ENCODE data around the gene NSMCE3. TPM values are rescaled to one million over a fixed set of nuclear protein-coding genes. Genes with fewer than 3 reads are reported as not detected.
A peak's percentile ranks its signal among the peaks of the same experiment; 100 is the strongest.

NSMCE3 gene
- total and polyA plus RNA-seq, 5 donors from 2014 or later = 32.3 to 43.0 (median 37.6) TPM

DNA sequence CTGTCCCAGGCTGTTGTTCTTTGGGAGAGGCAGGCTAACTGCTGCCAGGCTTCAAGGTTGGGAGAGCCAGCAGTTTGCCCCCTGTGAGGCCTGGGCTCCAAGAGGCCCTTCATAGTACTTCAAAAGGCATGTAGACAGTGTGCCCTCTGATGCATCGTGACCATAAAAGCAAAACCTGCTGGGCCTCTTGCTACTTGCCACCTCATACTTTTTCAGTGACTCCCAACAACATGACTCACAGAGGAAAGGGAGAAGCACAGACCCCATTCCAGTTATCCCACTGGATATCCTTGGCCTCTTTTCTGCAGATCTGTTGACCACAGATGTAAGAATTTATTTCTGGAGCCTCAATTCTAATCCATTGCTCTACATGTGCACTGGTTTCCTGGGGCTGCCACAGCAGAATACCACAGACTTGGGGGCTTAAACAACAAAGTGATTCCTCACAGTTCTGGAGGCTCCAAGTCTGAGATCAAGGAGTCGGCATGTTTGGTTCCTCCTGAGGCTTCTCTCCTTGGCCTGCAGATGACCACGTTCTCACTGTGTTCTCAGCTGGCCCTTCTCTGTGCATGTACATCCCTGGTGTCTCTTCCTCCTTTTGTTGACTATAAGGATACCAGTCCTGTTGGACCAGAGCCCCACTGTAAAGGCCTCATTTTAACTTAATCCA is 8.9 kb upstream of the NSMCE3 start:
- no peaks in the 10 kb centered on the region for H3K4me1 ChIP-seq (ENCODE audit: control insufficient read depth, insufficient read depth, low read length, poor library complexity, severe bottlenecking)
- H3K4me3 ChIP-seq (ENCODE audit: low read depth, low read length) = no peak overlapping the region
- Mint-ChIP-seq H3K27me3 (peaks cover 18% of the 10 kb centered on the region), H3K27ac (peak overlapping the region in 1 of 3 donors; percentile 1), H3K9me3 (peaks cover 0 to 3% (median 0%) of the 10 kb centered on the region in 7 donors), H3K4me1 (no peaks in the 10 kb centered on the region), H3K4me3 (no peak overlapping the region), H3K36me3 (peaks cover 3% of the 10 kb centered on the region)
- peaks cover 0 to 2% of the 10 kb centered on the region in 2 experiments for H3K9me3 ChIP-seq (ENCODE audit: control insufficient read depth in 2 of 2, low read length in 2 of 2)
- ATAC-seq (ENCODE audit: low read depth in 2 of 2) (no peak), DNase-seq (no peak)
- H3K27me3 ChIP-seq (ENCODE audit: control insufficient read depth, insufficient read depth, low read length) = peaks cover 2% of the 10 kb centered on the region
- H3K27ac ChIP-seq (ENCODE audit: insufficient read depth, low read length, poor library complexity, severe bottlenecking) = no peak overlapping the region
- H3K36me3 ChIP-seq (ENCODE audit: control insufficient read depth, insufficient read depth, low read length) = no peaks in the 10 kb centered on the region

DNA sequence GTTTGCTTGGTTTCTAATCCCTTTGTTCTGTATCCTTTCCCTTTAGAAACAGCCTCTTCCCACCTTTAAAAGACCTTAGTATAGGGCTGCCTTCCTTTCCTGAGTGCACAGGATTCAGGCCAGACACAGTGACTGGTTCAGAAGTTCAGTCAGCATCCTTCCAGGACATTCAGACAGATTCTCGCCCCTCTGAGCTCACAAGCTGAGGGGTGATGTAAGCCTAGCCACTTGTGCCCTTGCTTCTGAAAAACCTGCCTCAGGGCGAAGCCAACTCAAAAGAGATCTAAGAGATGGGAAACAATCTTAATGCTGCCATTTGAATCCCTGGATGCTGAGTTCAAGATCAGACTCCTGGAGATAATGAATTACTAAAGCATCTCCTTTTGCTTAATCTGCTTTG is 6.7 kb upstream of the NSMCE3 start:
- no peaks in the 10 kb centered on the region for H3K27me3 ChIP-seq (ENCODE audit: control insufficient read depth, insufficient read depth, low read length)
- no peaks in the 10 kb centered on the region for H3K9me3 ChIP-seq (ENCODE audit: control insufficient read depth in 2 of 2, low read length in 2 of 2)
- Mint-ChIP-seq H3K27me3 (peaks cover 4% of the 10 kb centered on the region), H3K27ac (no peak overlapping the region), H3K36me3 (peaks cover 3% of the 10 kb centered on the region), H3K4me3 (no peak overlapping the region), H3K4me1 (peaks cover 0 to 2% (median 0%) of the 10 kb centered on the region in 4 donors), H3K9me3 (peaks cover 0 to 3% (median 0%) of the 10 kb centered on the region in 7 donors)
- ATAC-seq (ENCODE audit: low read depth in 2 of 2) (no peak), DNase-seq (no peak)
- H3K36me3 ChIP-seq (ENCODE audit: control insufficient read depth, insufficient read depth, low read length) = no peaks in the 10 kb centered on the region
- no peak overlapping the region for H3K4me3 ChIP-seq (ENCODE audit: low read depth, low read length)
- no peaks in the 10 kb centered on the region for H3K4me1 ChIP-seq (ENCODE audit: control insufficient read depth, insufficient read depth, low read length, poor library complexity, severe bottlenecking)
- H3K27ac ChIP-seq (ENCODE audit: insufficient read depth, low read length, poor library complexity, severe bottlenecking) = no peak overlapping the region

DNA sequence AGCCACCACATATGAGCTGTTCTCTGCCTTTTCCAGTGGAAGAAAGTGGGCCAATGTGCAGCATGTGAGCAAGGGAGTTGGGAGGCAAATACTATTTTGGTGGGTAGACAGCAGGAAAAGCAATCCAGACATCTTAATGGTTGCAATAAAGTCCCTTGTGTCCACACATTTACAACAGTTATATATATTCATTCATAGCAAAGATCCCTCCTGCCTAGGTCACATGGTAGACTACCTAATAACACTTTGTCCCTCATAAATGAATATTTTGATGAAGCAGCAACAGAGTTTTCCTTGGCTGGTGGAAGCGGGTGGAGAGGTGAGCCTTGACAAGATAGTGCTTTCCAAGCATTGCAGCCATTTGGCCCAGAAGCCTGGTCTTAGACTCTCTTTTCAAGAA is 6.2 kb upstream of the NSMCE3 start:
- ATAC-seq (ENCODE audit: low read depth in 2 of 2) = no peak
- Mint-ChIP-seq H3K9me3 (peaks cover 0 to 3% (median 0%) of the 10 kb centered on the region in 7 donors), H3K27ac (no peak overlapping the region), H3K4me3 (no peak overlapping the region), H3K36me3 (peaks cover 3% of the 10 kb centered on the region), H3K27me3 (no peaks in the 10 kb centered on the region), H3K4me1 (peaks cover 0 to 2% (median under 1%) of the 10 kb centered on the region in 4 donors)
- H3K4me1 ChIP-seq (ENCODE audit: control insufficient read depth, insufficient read depth, low read length, poor library complexity, severe bottlenecking) = peaks cover 1% of the 10 kb centered on the region
- H3K36me3 ChIP-seq (ENCODE audit: control insufficient read depth, insufficient read depth, low read length) = no peaks in the 10 kb centered on the region
- H3K27me3 ChIP-seq (ENCODE audit: control insufficient read depth, insufficient read depth, low read length) = no peaks in the 10 kb centered on the region
- no peaks in the 10 kb centered on the region for H3K9me3 ChIP-seq (ENCODE audit: control insufficient read depth in 2 of 2, low read length in 2 of 2)
- no peak overlapping the region for H3K4me3 ChIP-seq (ENCODE audit: low read depth, low read length)
- H3K27ac ChIP-seq (ENCODE audit: insufficient read depth, low read length, poor library complexity, severe bottlenecking) = no peak overlapping the region
- DNase-seq = no peak

DNA sequence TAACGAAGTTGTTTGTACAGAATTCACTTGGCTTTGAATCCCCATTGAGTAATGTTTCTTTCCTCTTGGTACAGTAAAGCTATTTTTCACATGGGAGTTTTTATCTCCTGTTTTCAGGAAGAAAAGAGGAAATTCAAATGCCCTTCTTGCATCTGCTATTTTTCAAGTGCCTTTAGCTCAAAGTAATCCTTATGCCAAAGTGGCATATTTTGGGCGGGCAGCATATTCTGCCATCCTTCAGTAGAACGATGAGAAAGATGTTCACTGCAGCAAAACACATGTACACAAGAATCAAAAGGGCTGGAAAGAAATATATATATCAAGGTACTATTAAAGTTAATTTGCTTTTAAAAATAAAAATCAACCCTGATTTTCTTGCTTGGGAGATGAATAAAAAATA is 5.3 kb upstream of the NSMCE3 start:
- H3K27ac Mint-ChIP-seq = peak overlapping the region in 1 of 3 donors; percentile 44
- Histone ChIP-seq H3K9me3 (ENCODE audit: control insufficient read depth in 2 of 2, low read length in 2 of 2) (no peaks in the 10 kb centered on the region), H3K4me1 (ENCODE audit: control insufficient read depth, insufficient read depth, low read length, poor library complexity, severe bottlenecking) (peaks cover 10% of the 10 kb centered on the region), H3K36me3 (ENCODE audit: control insufficient read depth, insufficient read depth, low read length) (no peaks in the 10 kb centered on the region), H3K27me3 (ENCODE audit: control insufficient read depth, insufficient read depth, low read length) (no peaks in the 10 kb centered on the region), H3K27ac (ENCODE audit: insufficient read depth, low read length, poor library complexity, severe bottlenecking) (no peak overlapping the region), H3K4me3 (ENCODE audit: low read depth, low read length) (no peak overlapping the region)
- DNase-seq (no peak), ATAC-seq (ENCODE audit: low read depth in 2 of 2) (no peak)
- H3K4me1 Mint-ChIP-seq = peaks cover 2 to 9% (median 8%) of the 10 kb centered on the region in 4 donors
- no peak overlapping the region for H3K4me3 Mint-ChIP-seq
- peaks cover 0 to 2% (median 0%) of the 10 kb centered on the region in 7 donors for H3K9me3 Mint-ChIP-seq
- peaks cover under 1% of the 10 kb centered on the region for H3K27me3 Mint-ChIP-seq
- peaks cover 3% of the 10 kb centered on the region for H3K36me3 Mint-ChIP-seq

DNA sequence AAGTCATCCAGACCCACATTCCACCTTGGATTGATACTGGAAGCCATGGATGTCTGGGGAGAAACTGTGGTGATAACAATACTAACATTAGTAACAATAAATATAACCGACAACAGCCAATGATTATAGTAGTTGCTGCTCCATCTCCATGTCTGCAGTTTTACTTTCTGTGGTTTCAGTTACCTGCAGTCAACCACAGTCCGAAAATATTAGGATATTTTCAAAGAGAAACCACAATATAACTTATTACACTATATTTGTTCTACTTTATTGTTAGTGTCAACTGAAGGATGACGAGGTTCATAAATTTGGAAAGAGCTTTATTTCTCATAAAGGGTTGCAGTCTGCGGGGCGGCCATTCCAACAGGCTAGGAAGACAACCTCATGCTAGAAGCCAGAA is 2.6 kb upstream of the NSMCE3 start:
- Mint-ChIP-seq H3K27me3 (peaks cover 4% of the 10 kb centered on the region), H3K36me3 (peaks cover 3% of the 10 kb centered on the region), H3K4me1 (peaks cover 16 to 31% (median 25%) of the 10 kb centered on the region in 4 donors), H3K4me3 (peak overlapping the region in 1 of 4 donors; percentile 64), H3K9me3 (no peaks in the 10 kb centered on the region), H3K27ac (peak overlapping the region; percentile 59 to 99 (median 85))
- no peak for DNase-seq
- Histone ChIP-seq H3K9me3 (ENCODE audit: control insufficient read depth in 2 of 2, low read length in 2 of 2) (no peaks in the 10 kb centered on the region), H3K27me3 (ENCODE audit: control insufficient read depth, insufficient read depth, low read length) (no peaks in the 10 kb centered on the region), H3K27ac (ENCODE audit: insufficient read depth, low read length, poor library complexity, severe bottlenecking) (no peak overlapping the region), H3K36me3 (ENCODE audit: control insufficient read depth, insufficient read depth, low read length) (no peaks in the 10 kb centered on the region), H3K4me3 (ENCODE audit: low read depth, low read length) (no peak overlapping the region), H3K4me1 (ENCODE audit: control insufficient read depth, insufficient read depth, low read length, poor library complexity, severe bottlenecking) (peaks cover 32% of the 10 kb centered on the region)
- no peak for ATAC-seq (ENCODE audit: low read depth in 2 of 2)

DNA sequence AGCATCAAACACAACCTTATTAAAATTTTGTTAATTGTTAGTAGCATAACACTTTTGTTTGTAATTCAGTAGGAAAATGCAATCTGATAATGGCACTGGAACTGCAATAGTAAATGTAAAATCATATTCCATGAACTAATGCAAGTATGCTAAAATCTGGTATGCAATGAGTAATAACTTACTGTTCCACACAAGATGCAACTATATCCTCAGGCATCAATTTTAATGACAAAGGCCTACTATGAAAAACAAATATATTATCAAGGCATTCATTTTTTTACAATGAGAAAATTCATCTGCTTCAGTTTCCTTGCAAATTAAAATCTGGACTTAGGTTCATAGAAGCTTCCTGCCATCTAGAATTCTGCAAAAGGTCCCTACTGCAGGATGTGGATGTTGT is 1.4 kb upstream of the NSMCE3 start:
- H3K4me1 Mint-ChIP-seq = peaks cover 26 to 43% (median 37%) of the 10 kb centered on the region in 4 donors
- H3K27ac ChIP-seq (ENCODE audit: insufficient read depth, low read length, poor library complexity, severe bottlenecking) = peak overlapping the region; percentile 98
- H3K36me3 ChIP-seq (ENCODE audit: control insufficient read depth, insufficient read depth, low read length) = no peaks in the 10 kb centered on the region
- H3K9me3 Mint-ChIP-seq = no peaks in the 10 kb centered on the region
- H3K4me1 ChIP-seq (ENCODE audit: control insufficient read depth, insufficient read depth, low read length, poor library complexity, severe bottlenecking) = peaks cover 40% of the 10 kb centered on the region
- peaks cover 4% of the 10 kb centered on the region for H3K27me3 Mint-ChIP-seq
- H3K36me3 Mint-ChIP-seq = peaks cover 5% of the 10 kb centered on the region
- H3K4me3 ChIP-seq (ENCODE audit: low read depth, low read length) = peak overlapping the region; percentile 98
- no peaks in the 10 kb centered on the region for H3K27me3 ChIP-seq (ENCODE audit: control insufficient read depth, insufficient read depth, low read length)
- no peaks in the 10 kb centered on the region for H3K9me3 ChIP-seq (ENCODE audit: control insufficient read depth in 2 of 2, low read length in 2 of 2)
- no peak for ATAC-seq (ENCODE audit: low read depth in 2 of 2)
- peak overlapping the region; percentile 98 to 100 (median 99) for H3K27ac Mint-ChIP-seq
- no peak for DNase-seq
- H3K4me3 Mint-ChIP-seq = peak overlapping the region; percentile 93 to 98 (median 94)

DNA sequence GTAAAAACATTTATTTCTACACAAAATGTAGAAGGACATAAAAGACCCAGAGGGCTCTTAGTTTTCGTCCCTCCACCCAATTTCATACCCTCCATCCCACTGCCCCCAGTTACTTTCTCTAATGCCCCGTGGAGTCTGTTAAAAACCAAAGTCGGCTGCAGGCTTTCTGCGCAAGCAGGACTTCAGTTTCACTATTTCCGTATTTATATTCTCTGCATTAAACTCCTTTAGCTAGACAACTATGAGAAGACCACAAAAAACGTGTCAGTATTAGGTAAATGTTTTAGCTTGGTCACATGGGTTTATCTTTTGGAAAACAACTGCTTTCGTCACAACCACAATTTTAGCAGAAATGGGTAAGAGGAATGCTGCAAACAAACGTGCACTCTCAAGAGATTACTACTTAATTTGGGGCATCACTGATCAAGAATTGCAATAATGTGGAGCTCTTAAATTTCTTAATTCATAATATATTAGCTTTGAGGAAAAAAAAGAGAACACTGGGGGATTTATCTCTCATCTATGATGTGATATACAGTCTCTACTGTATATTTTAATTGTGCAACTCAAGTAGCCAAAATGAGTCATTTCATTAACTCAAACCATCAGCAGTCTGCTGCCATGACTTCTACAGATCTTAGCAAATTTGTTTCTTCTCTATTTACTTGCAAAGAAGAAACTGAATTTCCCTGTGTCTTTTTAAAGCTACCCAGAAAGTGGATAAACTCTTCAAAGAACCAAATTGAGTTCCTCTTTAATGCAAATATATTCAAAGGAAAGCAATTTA is 740 bp upstream of the NSMCE3 start:
- no peaks in the 10 kb centered on the region for H3K36me3 ChIP-seq (ENCODE audit: control insufficient read depth, insufficient read depth, low read length)
- peak overlapping the region; percentile 98 for H3K4me3 ChIP-seq (ENCODE audit: low read depth, low read length)
- H3K9me3 Mint-ChIP-seq = no peaks in the 10 kb centered on the region
- peak overlapping the region; percentile 98 for H3K27ac ChIP-seq (ENCODE audit: insufficient read depth, low read length, poor library complexity, severe bottlenecking)
- H3K4me3 Mint-ChIP-seq = peak overlapping the region; percentile 93 to 98 (median 94)
- peaks cover 6% of the 10 kb centered on the region for H3K36me3 Mint-ChIP-seq
- no peaks in the 10 kb centered on the region for H3K9me3 ChIP-seq (ENCODE audit: control insufficient read depth in 2 of 2, low read length in 2 of 2)
- ATAC-seq (ENCODE audit: low read depth in 2 of 2) (peak; percentile 37 to 49), DNase-seq (peak in 2 of 3 donors; percentile 70 to 80)
- H3K4me1 Mint-ChIP-seq = peaks cover 31 to 49% (median 42%) of the 10 kb centered on the region in 4 donors
- H3K27ac Mint-ChIP-seq = peak overlapping the region; percentile 98 to 100 (median 99)
- H3K27me3 Mint-ChIP-seq = peaks cover 4% of the 10 kb centered on the region
- no peaks in the 10 kb centered on the region for H3K27me3 ChIP-seq (ENCODE audit: control insufficient read depth, insufficient read depth, low read length)
- peaks cover 40% of the 10 kb centered on the region for H3K4me1 ChIP-seq (ENCODE audit: control insufficient read depth, insufficient read depth, low read length, poor library complexity, severe bottlenecking)

All from CD4-positive, CD25-positive, alpha-beta regulatory T cell (primary cell).